ENCODE results near the gene UGT8.
"Not testable (repeated sequence)": the region's sequence is repeated elsewhere in the genome, so short reads cannot be mapped to it uniquely, and the experiment has no call there.

Gene UGT8, protein sequence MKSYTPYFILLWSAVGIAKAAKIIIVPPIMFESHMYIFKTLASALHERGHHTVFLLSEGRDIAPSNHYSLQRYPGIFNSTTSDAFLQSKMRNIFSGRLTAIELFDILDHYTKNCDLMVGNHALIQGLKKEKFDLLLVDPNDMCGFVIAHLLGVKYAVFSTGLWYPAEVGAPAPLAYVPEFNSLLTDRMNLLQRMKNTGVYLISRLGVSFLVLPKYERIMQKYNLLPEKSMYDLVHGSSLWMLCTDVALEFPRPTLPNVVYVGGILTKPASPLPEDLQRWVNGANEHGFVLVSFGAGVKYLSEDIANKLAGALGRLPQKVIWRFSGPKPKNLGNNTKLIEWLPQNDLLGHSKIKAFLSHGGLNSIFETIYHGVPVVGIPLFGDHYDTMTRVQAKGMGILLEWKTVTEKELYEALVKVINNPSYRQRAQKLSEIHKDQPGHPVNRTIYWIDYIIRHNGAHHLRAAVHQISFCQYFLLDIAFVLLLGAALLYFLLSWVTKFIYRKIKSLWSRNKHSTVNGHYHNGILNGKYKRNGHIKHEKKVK

GRCh38 chr4:114598191-114599121 lies at the start of gene UGT8:
TSS of gene UGT8 (plus strand) at chr4:114598807. CDS start at chr4:114622881, 24,074 bp downstream.
- DNase-seq = peak; percentile 35

DNA sequence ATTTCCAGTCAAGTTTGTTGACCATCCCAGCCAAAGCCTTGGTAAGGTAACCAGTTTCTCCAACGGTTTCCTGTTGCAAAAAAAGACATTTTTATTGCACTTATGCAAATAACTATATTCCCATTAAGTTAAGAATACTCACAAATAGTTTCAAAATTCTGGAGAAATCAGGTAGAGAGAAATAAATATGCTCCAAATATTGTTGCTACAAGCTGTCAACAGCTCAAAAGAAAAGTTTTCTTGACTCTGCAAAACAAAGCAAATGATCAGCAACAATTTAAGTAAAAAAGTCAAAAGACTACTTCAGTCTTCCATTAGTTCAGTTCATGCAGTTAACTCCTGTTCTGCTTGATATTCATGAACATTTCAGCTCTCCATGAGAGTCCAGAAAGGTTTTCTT lies 49.0 kb upstream of the UGT8 start:
- no peak for DNase-seq

- no peak for DNase-seq
Observed at GRCh38 chr4:114558446-114559020, 40.1 kb upstream of the UGT8 start.

DNA sequence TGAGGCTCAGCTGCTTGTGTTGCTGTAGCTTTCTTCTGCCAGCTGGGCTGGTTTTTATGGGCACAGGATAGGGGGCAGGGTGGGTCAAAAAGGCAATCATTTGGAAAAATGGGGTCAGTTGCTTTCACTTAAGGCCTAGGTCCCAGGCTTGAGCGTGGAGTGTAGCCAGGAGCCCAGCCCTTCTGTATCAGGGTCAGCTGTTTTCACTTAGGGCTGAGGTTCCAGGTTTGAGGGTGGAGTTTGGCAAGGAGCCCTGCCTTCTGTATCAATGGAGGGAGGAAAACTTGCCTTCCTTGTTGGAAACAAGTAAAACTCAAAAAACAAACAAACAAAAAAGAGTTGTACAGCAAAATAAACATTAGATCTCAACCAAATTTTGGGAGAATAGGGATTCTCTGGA lies 37.0 kb upstream of the UGT8 start:
- no peak for DNase-seq

DNA sequence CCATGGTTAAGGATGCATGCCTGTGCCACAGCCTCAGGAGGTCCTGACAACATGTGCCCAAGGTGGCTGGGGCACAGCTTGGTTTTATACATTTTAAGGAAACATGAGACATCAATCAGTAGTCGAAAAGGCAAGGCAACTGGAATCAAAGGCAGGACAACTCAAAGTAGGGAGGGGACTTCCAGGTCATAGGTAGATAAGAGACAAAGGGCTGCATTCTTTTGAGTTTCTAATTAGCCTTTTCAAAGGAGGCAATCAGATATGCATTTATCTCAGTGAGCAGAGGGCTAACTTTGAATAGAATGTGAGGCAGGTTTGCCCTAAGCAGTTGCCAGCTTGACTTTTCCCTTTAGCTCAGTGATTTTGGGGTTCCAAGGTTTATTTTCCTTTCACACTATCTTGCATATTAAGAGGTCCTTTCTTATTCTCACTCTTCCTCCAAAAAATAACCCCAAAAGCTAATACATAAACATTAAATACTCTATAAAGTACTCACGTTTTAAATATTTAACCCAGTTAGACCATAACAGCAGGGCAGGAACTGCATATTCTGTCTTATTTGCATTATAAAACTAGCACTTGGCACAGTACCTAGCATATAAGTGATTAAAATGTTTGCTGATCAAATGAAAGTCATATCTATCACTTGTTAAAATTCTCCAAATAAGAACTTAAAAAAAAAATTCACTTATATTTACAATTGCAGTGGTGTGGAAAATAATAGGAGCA lies 36.3 kb upstream of the UGT8 start:
- DNase-seq = no peak

- DNase-seq = no peak
Observed at GRCh38 chr4:114563536-114564315, 34.9 kb upstream of the UGT8 start.

- no peak for DNase-seq
Observed at GRCh38 chr4:114577386-114577785, 21.2 kb upstream of the UGT8 start.

- DNase-seq = no peak
Observed at GRCh38 chr4:114582621-114583020, 16.0 kb upstream of the UGT8 start.

DNA sequence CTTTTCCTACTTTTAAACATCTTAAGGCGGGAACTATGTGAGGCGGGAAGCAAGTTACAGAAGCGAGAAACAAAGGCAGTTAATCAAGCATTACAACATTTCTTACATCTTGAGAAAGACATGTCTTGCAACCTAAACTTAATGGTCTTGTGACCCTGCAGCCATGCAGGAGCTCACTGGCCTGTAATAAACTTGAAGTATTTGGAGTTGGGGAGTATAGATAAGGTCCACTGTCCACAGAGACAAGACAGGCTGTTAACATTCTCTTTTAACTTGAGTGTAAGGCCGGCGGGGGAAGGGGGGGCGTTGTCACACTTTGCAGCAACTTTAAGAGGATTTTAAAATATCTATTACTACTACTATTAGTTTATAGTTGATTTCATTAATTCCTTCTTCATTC lies 10.3 kb upstream of the UGT8 start:
- no peak for DNase-seq

DNA sequence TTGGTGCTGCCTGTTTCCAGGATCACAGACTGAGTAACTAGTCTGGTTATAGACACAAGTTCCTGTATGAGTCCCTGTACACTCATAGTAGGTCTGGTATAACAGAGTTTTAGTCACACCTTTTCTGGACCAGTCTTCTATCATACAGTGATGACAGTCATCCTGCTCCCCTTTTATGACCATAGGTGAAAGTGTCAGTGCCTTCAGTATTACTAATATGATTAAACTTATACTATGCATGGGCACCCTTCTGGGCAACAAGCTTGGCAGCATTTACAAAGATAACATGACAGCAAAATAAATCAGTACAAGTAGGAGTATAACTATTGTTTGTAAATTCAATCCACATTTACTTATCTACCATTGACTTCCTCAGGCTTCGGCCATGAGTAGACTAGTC lies 8.2 kb upstream of the UGT8 start:
- not testable (repeated sequence) for DNase-seq

- DNase-seq = no peak
Observed at GRCh38 chr4:114593526-114593925, 5.1 kb upstream of the UGT8 start.

DNA sequence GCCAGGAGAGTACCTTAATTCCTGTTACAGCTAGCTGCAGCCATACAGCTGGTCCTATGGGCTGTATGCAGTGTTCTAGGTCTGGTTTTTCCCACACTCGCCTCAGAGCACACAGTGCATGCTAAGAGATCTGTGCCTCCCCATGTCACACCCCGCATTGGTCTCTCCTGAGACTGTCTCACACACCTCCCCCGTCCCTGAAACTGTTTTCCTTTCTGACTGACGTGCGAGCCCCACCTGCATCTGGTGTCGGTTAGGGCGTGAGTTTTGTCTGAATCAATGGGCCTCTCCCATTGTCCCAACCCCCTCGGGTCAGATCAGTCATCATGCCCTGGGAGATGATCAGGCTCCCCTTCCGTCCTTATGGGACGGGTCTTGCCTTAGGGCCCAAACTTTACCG lies 3.4 kb upstream of the UGT8 start:
- DNase-seq = no peak

DNA sequence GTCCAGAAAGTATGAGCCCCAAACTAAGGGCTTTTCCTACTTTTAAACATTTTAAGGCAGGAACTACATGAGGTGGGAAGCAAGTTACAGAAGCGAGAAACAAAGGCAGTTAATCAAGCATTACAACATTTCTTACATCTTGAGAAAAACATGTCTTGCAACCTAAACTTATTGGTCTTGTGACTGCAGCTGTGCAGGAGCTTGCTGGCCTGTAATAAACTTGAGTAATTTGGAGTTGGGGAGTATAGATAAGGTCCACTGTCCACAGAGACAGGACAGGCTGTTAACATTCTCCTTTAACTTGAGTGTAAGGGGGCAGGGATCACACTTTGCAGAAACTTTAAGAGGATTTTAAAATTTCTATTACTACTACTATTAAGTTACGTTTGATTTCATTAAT lies 2.7 kb upstream of the UGT8 start:
- no peak for DNase-seq

DNA sequence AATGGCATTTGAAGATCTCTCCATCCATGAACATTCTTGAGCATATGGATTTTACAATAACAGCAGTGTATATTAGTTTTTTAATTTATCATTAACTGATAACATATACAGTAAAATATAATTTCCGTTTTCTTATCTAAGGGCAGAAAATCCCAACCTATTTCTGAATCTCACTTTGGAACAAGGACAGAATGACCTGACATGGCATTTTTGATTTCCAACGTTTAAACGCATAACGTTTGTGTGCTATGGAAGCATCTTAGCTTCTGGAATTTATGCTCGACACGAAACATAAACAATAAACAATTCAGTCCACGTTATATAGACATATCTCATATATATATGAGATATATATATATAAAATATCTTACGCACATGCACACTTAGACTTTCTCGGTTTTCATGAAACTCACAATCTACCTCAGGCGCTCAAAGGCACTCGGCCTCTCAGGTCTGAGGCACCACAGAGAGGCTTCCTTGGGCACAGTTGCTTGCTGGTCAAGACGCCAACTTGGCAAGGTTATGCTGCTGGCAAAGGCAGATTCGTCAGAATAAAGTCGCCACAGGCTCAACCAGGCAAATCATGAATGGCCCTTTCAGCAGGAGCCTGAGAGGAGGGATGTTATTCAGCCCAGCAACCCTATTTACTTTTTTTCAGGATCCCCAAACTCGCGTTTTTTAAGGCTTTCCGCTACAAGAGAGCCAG lies 1.0 kb upstream of the UGT8 start:
- peak; percentile 10 for DNase-seq

DNA sequence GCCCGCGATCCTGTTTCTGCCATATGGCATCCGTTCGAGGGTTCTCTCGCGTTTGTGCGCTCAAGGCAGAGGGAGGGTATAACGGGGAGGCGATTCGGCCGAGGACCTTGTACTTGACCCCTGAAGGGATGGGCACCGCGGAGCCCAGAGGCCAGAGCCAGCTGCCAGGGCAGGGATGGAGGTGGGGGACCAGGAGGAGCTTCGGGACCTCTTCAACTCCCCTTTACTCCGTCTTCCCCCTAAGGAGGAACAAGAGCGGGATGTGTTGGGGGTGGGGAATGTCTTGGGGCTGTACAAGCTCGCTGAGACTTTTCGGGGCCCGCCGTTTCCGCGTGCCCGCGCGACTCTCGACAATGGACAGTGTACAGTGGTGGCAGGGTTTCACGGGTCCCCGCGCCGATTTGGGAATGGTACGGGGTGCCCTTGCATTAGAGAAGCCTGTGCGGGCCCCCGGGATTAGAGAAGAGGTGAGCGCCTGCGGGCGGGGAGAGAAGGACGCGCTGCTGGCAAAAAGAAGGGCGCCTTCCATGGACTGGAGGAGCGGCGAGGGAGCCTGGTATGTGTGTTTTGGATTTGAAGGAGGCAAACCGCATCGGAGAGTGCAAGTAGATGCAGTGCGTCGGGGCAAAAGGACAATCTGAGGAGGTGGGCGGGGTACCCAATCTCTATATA lies 760 bp downstream of the UGT8 start:
- DNase-seq = peak; percentile 6

DNA sequence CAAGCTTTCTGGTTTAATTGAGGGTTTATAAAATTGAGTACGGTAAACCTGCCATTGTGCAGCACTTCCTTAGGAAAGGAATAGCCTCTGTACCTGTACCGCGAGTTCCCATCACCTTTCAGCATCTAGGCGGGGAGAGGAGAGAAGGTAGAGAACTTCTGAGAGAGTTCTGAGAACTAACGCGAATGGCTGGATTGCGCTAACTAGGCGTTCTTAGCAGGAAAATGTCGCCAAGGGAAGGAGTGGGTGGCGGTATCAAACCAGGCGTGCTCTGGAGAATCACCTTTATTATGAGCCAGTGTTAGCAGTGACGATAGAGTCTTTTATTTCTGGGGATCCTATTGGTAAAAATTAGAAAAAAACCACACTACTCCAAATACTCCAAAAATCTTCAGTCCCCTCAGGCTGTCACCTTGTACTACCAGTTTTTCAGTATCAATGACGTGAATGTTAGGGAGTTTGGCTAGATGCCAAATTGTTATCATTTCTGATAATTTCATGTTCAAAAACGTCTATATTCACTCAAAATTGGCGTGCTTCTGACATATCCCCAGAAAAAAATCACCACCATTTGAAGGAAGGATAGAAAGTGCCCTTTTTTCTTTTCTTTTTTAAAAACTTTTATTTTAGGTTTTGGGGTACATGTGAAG lies 1.4 kb downstream of the UGT8 start:
- DNase-seq = no peak

DNA sequence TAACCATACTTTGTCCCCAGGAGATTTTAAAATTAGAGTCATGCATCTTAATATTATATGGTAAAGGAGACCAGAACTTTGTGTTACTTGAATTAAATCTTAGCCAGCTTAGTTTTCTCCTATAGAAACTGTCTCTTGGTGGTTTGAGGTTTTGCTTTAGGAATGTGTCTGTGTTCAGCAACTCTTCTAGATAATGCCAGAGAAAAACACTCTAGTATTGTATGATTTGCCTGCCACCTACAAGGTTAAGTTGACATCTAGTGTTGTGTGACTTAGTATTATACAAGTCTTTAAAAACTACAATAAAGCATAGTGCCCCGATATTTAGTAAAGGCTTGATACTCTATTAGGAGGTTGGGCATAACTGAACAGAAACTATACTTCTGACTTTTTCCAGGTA lies 2.1 kb downstream of the UGT8 start:
- DNase-seq = no peak

- DNase-seq = no peak
Observed at GRCh38 chr4:114601304-114602052, 2.9 kb downstream of the UGT8 start.

GRCh38 chr4:114603497-114603896 lies 4.9 kb downstream of the UGT8 start:
- DNase-seq = no peak

Measured in NCI-H2227 treated with DMSO at 0.1 percent for 48 hours (cell line).